WERI-Rb-1 (cell line): ENCODE data around the gene FMC1.
"Not testable (repeated sequence)": the region's sequence is repeated elsewhere in the genome, so short reads cannot be mapped to it uniquely, and the experiment has no call there.

Experiments used
- DNase-seq: peaks from one replicate; pipeline ENCODE4 v3.0.0-alpha.2; 2020
- H3K27ac ChIP-seq: fragments of 250-450 bp; sonication (Bioruptor Pico); 2 replicates; pipeline ENCODE4 v1.5.1; 2020; ENCODE audit warnings: mild to moderate bottlenecking, moderate library complexity
- H3K27me3 ChIP-seq: fragments of 250-450 bp; sonication (Bioruptor Pico); 2 replicates; pipeline ENCODE4 v1.5.1; 2021; ENCODE audit warnings: mild to moderate bottlenecking, low read depth, moderate library complexity; ENCODE audit not compliant: insufficient read depth, severe bottlenecking
- H3K36me3 ChIP-seq: fragments of 250-450 bp; sonication (Bioruptor Pico); 2 replicates; pipeline ENCODE4 v1.5.1; 2020; ENCODE audit warnings: mild to moderate bottlenecking, moderate library complexity
- H3K4me3 ChIP-seq: 2 replicates; pipeline ENCODE4 v1.5.1; 2011; ENCODE audit warnings: low read depth, mild to moderate bottlenecking, control low read depth, low read length
- H3K9me3 ChIP-seq: fragments of 250-450 bp; sonication (Bioruptor Pico); 2 replicates; pipeline ENCODE4 v1.5.1; 2021; ENCODE audit warnings: mild to moderate bottlenecking, moderate library complexity; ENCODE audit not compliant: severe bottlenecking
- CTCF ChIP-seq: IDR thresholded peaks from 2 replicates; pipeline ENCODE4 v1.5.1; 2011; ENCODE audit warnings: low read depth, mild to moderate bottlenecking, control low read depth, inconsistent platforms, low read length

FMC1 gene

DNA sequence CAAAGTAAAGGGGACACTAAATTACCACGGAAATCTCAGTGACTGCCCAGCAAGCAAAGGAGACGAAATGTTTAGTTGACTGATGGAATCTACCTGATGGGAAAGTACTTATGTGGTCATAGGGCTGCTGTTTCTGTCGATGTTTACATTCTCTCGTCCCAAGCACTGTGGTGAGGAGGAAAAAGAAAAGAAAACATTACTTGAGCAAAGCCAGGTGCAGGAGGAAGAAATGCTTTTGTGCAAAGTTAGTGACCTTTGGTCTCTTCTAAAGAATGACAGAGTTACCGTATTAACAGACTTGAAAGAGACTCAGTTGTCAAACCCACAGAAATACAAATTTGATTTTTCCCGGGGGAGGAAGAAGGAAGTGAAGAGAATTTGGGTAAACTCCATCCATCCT is 43.3 kb upstream of the FMC1 start:
- DNase-seq, result no peak

GRCh38 chr7:139299296-139299695 is 41.8 kb upstream of the FMC1 start:
- H3K27me3 ChIP-seq, result no peaks in the 10 kb centered on the region
- H3K9me3 ChIP-seq, result no peaks in the 10 kb centered on the region
- H3K27ac ChIP-seq, result no peak overlapping the region
- H3K36me3 ChIP-seq, result peaks cover 15% of the 10 kb centered on the region
- DNase-seq, result no peak
- no peak for TF ChIP-seq CTCF
- no peak overlapping the region for H3K4me3 ChIP-seq

More for the DNA sequence above, 43.3 kb upstream of the FMC1 start:
- H3K36me3 ChIP-seq, result peaks cover 15% of the 10 kb centered on the region
- no peaks in the 10 kb centered on the region for H3K27me3 ChIP-seq
- no peak overlapping the region for H3K4me3 ChIP-seq
- no peak for TF ChIP-seq CTCF
- no peak overlapping the region for H3K27ac ChIP-seq
- H3K9me3 ChIP-seq, result no peaks in the 10 kb centered on the region

DNA sequence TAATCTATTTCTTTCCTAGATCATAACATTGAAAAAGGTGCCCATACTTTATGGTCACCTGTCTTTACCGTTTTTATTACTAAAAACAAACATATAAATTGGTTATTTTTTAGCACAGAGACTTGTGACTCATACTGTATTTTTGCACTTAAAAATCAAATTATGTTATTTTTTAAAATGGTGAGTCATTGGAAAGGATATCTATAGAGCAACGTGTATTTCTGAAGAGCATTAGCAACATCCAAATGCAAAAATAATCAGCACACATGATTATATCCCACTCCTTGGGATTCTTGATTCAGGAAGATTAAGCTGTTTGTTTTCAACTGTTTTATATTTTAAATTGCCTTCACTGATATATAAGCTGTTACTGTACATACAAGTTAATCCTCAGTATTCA is 40.7 kb upstream of the FMC1 start:
- H3K4me3 ChIP-seq, result no peak overlapping the region
- no peak for TF ChIP-seq CTCF
- H3K9me3 ChIP-seq, result no peaks in the 10 kb centered on the region
- DNase-seq, result no peak
- peaks cover 15% of the 10 kb centered on the region for H3K36me3 ChIP-seq
- H3K27me3 ChIP-seq, result no peaks in the 10 kb centered on the region
- no peak overlapping the region for H3K27ac ChIP-seq

- DNase-seq, result no peak
- TF ChIP-seq CTCF, result no peak
- H3K9me3 ChIP-seq, result no peaks in the 10 kb centered on the region
- H3K36me3 ChIP-seq, result peaks cover 2% of the 10 kb centered on the region; the same call in 1 of the 2 replicates
- no peaks in the 10 kb centered on the region for H3K27me3 ChIP-seq
- no peak overlapping the region for H3K27ac ChIP-seq
- no peak overlapping the region for H3K4me3 ChIP-seq
These were observed 36.6 kb upstream of the FMC1 start for GRCh38 chr7:139304517-139304916.

DNA sequence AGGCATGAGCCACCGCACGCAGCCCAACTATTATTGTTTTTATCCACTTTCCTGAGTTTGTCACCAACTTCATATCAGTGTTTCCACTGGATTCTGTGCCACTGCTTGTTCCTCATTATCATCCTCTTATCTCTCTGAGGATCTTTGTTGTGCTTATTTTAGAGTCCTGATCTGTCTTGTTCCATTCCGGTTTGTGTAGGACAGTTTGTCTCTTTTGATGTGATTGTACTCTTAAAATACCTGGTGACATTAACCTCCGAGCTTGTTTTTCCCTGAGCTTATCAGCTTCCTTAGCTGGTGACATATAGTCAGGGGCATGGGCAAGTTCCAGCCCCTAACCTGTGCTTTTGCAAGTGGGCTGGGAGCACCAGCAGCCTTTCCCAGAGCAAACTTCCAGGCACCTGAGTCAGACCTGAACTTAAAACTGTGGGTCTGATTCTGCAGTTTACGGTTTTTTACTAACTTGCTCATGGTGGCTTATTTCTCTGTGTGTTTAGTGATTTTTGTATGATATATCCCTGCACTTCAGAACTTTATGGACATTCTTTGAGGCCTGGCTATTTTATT is 23.1 kb upstream of the FMC1 start:
- no peaks in the 10 kb centered on the region for H3K27me3 ChIP-seq
- no peaks in the 10 kb centered on the region for H3K36me3 ChIP-seq
- H3K27ac ChIP-seq, result no peak overlapping the region
- H3K4me3 ChIP-seq, result no peak overlapping the region
- no peak for DNase-seq
- TF ChIP-seq CTCF, result no peak
- no peaks in the 10 kb centered on the region for H3K9me3 ChIP-seq

DNA sequence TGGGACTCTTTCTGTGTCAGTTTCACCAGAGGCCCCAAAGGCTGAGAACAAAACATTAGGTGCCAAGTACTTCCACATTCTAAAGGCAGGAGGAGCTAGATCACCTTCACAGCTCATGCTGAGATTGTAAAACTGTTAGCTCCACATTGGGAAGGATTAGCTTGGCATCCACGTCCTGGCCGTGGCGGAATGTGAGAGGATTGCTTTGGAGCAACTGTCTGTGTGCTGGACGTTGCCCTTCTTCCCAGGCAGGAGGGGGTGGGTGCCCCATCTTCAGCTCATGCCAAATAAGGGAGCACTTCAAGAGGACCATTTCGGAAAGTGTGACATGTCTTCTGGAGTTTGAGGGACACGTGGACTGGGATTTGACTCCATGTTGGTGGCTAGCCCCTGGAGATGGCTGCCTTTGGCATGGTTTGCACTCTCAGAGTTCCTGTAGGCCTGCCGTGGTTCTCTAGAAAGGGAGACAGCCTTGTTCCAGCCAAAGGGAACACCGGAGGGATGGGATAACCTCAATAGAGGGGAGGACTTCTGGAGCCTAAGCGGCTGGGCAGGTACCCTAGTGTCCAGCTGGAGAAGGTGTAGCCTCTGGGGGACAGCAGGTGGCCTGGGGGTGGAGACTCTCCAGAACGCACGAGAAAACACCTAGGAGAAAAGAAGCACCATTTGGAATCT is 19.9 kb upstream of the FMC1 start:
- peak; percentile 45 for TF ChIP-seq CTCF
- no peaks in the 10 kb centered on the region for H3K27me3 ChIP-seq
- DNase-seq, result no peak

GRCh38 chr7:139324709-139325108 is 16.4 kb upstream of the FMC1 start:
- not testable (repeated sequence) for DNase-seq, H3K9me3 ChIP-seq, H3K4me3 ChIP-seq, H3K27ac ChIP-seq, H3K36me3 ChIP-seq, H3K27me3 ChIP-seq

More for the DNA sequence above, 19.9 kb upstream of the FMC1 start:
- Histone ChIP-seq H3K27ac (no peak overlapping the region), H3K9me3 (no peaks in the 10 kb centered on the region), H3K4me3 (no peak overlapping the region), H3K36me3 (no peaks in the 10 kb centered on the region)
